Stimulated activated naive CD4-positive, alpha-beta T cell (primary cell): Measurements from ENCODE around the gene TAOK3.
"Not testable (repeated sequence)": the region's sequence is repeated elsewhere in the genome, so short reads cannot be mapped to it uniquely, and the experiment has no call there.

ENCODE experiments used
- DNase-seq, 6 experiments: peaks; one replicate each; lab custom pipeline; 2025; lab: John Stamatoyannopoulos, UW

The TAOK3 gene

DNA sequence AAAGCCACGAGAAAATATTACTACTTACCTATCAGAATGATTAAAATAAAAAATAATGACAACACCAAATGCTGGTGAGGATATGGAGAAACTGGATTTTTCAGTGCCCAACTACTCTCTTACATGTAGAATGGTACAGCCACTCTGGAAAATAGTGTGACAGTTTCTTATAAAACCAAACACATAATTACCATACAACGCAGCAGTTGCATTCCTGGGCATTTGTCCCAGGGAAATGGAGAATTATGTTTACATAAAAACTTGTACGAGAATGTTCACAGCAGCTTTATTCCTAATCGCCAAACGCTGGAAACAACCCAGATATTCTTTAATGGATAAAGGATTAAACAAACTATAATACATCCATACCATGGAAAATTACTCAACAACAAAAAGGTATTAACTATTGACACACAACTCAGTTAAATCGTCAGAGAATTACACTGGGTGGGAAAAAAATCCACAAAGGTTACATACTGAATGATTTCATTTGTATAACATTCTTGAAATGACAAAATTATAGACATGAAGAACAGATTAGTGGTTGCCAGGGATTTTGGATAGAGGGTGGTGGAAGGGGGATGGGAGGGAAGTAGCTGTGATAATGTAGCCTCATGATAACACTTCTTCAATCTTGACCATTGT is 35.4 kb downstream of the TAOK3 start:
- DNase-seq = no peak

DNA sequence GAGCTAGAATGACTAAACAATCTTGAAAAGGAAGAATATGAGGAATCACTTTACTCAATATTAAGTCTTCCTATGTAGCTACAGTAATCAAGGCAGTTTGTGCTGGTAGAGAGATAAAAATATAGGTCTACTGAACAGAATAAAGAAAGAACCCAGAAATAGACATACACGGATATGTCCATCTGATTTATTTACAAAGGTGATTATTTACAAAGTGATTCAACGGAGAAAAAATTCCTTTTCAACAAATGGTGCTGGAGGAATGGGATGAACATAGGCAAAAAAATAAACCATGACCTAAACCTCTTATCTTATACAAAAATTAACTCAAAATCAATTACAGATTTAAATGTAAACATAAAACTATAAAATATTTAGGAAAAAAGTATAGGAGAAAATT is 36.6 kb downstream of the TAOK3 start:
- DNase-seq = no peak

- no peak for DNase-seq
Measured at GRCh38 chr12:118334939-118335567, 37.7 kb downstream of the TAOK3 start.

- DNase-seq = no peak
Measured at GRCh38 chr12:118334241-118334640, 38.5 kb downstream of the TAOK3 start.

DNA sequence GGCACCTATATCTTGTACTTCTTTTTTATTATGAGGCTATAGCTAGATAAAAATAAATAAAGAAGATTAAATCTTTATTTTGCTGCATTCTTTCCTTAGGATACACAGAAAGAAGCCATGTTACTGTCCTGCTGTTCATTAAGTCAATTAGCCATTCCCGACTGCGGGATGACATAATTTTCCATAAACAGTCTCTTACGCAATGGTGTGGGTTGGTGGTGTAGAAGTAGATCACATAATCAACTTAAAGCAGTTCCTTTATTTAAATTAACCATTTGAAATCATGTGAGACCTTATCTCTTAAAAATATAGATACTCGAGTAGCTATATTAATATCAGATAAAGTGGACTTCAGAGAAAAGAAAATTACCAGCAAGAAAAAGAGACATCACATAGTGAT is 40.2 kb downstream of the TAOK3 start:
- DNase-seq = no peak

DNA sequence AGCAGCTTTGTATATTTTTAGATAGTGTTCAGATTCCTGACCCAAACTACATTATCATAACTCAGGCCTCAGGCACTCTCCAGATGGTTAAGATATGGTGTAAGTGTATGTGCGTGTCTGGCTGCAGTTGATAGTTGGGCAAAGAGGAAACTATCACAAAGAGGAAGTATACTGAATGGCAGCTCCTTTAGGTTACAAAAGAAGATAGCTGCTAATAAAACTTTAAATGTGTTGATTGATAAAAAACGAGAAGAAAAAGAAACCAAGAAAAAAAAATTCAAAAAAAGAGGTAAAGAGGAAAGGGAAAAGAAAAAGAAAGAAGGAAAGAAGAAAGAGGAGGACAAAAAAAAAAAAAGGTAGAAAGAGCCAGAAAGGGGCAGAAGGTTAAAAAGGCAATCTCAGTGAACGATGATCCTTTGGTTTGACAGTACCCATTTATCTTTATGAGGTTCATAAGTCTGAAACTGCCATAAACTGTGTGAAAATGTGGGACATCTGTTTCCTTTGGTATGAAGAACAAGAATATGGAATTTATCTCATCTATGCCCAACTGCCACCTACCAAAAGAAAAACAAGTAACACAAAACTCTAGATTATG is 42.2 kb downstream of the TAOK3 start:
- DNase-seq = no peak

DNA sequence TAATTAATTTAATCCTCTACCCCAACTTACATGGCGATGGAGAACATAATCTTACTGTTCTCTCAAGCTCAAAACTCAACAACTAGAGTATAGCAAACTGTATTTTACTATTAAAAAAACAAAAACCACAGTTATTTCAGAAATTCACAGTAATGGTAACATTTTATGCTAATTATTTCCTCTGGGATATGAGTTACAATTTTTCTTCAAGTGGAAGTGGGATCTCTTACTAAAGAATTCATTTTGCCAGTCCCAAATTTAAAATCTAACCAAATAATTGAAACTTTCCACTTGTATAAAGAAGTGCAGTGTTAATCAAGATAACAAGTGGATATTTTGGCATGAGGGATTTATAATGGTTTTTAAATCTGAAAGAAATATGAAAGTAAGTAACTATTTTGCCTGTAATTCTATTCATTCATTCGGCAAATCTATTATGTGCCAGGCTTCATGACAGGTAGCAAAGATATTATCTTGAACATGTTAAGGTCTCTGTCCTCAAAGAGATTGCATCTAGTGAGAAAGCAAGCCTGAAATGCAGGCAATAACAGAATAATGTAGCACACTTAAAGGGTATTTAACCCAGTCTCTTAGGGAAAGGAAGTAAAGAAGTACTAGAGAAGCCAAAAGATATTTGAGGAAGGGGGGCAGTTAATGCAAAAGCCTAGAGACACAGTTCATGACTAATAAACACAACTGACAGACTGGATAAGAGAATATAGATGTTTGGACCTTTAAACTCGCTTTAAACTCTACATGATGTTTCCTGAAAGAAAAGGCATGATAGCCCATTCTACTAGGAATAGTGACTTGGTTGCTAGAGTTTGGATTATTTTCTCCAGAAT is 44.0 kb downstream of the TAOK3 start:
- DNase-seq = no peak

DNA sequence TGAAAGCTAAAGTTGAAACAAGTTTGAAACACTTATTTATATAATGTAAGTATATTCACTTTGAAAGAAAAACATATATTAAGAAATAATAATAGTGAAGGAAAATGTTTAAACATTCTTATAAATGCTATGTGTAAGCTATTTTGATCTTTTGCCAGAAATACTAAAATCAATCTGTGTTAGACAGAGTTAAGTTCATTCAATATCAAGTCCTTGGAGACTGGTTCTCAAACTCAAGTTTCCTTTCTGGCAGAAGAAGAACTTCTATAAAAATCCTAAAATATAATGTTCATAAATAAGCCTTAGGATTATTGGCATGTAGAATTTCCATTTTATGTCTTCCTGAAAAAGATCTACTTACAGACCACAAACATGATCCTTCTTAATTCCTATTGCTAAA is 45.3 kb downstream of the TAOK3 start:
- DNase-seq = no peak

- DNase-seq = no peak
Measured at GRCh38 chr12:118326991-118327390, 45.7 kb downstream of the TAOK3 start.

DNA sequence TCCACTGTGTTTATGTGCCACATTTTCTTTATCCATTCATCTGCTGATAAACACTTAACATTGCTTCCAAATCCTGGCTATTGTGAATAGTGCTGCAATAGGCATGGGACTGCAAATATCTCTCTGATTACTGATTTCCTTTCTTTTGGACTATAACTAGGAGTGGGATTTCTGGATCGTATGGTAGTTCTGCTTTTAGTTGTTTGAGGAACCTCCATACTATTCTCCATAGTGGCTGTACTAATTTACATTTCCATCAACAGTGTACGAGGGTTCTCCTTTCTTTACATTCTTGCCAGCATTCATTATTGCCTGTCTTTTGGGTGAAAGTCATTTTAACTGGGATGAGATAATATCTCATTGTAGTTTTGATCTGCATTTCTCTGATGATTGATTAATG is 47.6 kb downstream of the TAOK3 start:
- no peak for DNase-seq

DNA sequence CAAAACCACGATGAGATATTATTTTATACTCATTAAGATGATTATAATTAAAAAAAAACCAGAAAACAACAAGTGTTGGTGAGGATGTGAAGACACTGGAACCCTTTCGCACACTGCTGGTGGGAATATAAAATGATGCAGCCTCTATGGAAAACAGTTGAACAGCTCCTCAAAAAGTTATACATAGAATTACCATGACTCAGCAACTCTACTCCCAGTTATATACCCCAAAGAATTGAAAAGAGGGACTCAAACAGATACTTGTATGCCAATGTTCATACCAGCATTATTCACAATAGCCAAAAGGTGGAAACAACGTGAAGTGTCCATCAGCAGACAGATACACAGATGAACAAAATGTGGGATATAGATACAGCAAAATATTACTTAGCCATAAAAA is 53.1 kb downstream of the TAOK3 start:
- no peak for DNase-seq

DNA sequence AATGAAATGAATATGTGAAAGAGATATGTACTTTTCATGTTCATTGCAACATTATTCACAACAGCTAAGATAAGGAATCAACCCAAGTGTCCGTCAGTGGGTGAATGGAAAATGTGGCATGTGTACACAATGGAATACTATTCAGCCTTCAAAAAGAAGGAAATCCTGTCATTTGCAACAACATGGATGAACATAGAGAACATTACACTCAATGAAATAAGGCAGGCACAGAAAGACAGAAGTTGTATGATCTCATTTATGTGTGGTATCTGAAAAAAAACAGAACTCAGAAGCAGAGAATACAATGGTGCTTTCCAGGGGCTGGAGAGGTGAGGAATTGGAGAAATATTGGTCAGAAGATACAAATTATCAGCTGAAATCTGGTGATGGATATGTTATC is 54.0 kb downstream of the TAOK3 start:
- no peak for DNase-seq

DNA sequence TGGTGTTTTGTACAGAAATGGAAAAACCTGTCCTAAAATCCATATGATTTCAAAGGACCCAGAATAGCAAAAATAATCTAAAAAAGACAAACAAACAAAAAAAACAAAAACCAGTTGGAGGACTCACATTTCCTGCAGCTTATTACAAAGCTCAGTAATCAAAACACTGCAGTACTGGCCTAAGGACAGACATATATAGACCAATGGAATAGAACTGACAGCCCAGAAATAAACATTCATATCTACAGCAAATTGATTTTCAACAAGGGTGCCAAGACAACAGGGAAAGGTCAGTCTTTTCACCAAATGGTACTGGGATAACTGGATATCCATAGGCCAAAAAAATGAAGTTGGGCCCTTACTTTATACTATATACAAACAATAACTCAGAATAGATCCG is 55.0 kb downstream of the TAOK3 start:
- DNase-seq = no peak

DNA sequence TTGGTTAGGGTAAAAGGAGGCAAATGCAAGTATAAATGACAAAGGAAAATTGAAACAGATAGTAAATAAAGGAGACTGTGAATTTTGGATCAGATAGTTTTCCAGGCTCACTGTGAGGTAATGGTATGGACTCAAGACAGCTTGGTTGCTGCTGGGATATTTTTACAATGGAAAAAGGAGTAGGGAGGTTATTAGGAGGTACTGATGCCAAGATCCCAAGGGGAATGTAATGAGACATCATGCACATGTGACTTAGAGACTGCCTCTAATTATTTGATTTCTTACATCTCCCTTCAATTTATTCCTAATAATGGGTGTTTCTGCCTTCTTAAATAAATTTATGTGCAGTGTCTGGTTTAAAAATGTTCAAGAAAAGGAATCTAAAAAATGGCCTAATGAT is 56.9 kb downstream of the TAOK3 start:
- DNase-seq = no peak

GRCh38 chr12:118312578-118312977 is 60.1 kb downstream of the TAOK3 start:
- DNase-seq = no peak

GRCh38 chr12:118311666-118312065 is 61.0 kb downstream of the TAOK3 start:
- DNase-seq = no peak

- DNase-seq = no peak
Measured at GRCh38 chr12:118310320-118310719, 62.4 kb downstream of the TAOK3 start.

DNA sequence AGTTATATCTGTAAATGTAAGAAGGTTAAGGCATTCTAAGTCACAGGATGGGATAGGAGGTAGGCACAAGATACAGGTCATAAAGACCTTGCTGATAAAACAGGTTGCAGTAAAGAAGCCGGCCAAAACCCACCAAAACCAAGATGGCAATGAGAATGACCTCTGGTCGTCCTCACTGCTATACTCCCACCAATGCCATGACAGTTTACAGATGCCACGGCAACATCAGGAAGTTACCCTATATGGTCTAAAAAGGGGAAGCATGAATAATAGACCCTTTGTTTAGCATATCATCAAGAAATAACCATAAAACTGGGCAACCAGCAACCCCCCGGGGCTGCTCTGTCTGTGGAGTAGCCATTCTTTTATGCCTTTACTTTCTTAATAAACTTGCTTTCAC is 64.7 kb downstream of the TAOK3 start:
- DNase-seq = not testable (repeated sequence)

DNA sequence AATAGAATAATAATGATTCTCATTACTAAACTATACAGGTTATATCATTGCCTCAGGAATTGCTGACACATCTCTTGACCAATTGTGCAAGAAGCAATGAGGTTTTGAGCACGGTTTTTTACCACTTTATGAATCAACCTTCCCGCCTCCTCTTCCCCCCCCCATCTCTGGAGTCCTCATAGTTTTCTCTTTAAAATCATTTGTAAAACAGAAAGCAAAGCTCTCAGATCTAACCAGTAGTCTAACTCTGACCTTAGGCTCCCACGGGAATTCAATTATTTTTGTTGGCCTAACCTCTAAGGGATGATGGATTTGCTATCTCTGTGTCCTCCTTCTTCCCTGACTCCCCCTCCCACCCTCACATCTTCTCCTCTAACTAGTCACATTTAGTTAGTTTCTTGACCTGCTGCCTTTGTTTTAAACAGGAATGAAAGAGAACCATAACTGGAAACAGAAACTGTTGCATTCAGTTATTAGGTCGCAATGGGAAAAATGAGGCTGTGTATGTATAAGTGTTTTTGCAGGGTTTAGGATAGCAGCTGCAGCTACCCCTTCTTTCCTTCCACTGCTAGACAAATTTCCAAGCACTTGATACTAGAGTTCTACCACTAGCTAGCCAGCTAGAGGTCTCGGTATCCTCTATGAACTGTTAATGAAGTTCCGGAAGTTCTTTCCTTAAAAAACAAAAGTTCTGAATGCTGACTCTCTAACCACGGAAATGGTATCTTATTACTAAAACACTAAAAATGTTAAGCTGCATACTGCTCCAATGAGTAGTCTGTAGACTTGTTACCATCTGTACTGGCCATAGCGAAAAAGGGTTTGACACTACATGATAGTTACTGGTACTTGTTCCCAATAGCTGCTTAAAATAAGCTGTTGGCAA is 65.4 kb downstream of the TAOK3 start:
- no peak for DNase-seq

- DNase-seq = no peak
Measured at GRCh38 chr12:118304093-118304492, 68.6 kb downstream of the TAOK3 start.

DNA sequence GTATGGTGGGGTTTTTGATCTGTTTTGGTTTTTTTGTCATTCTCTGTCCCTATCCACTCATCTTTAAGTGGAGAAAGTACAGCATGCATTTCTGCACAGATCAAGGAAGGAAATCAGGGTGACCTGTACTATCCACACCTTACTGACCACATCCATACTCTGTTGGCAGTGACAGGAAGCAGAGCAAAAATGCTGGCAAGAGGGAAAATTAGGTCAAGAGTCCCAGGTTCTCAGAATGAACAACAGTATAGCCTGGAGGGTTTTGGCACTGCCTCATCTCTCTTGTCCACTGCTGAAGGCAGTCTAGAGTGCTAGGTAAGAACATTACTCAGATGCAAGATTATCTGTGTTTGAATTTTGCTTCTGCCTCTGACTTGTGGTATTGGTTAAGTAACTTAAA is 70.7 kb downstream of the TAOK3 start:
- DNase-seq = no peak
